A549 (cell line): ENCODE data around the gene TIRAP. TPM values are rescaled to one million over a fixed set of nuclear protein-coding genes. Genes with fewer than 3 reads are reported as not detected.

ENCODE experiments used
- ATAC-seq, 2 experiments: fragments of 200-7000 bp in 1 of 2; fragments of >200 bp in 1 of 2; cut with Nextera tagmentation in 1 of 2; cut with Tn5 transposase in 1 of 2; 3 replicates each; pipeline versions ENCODE4 v1.8.0 to v1.9.1; 2018 to 2020; ENCODE audit warnings: mild to moderate bottlenecking in 1 of 2, moderate library complexity in 1 of 2
- CTCF ChIA-PET: fragments of 300-600 bp; sonication (Branson Sonifier 250); formaldehyde crosslinking; extraction: SDS; loops from one replicate; lab custom pipeline; 2021; ENCODE audit warnings: antibody characterized with exemption, inconsistent platforms; lab: Yijun Ruan, JAX
- POLR2A ChIA-PET: fragments of 350-600 bp; formaldehyde crosslinking; extraction: SDS; loops from one replicate; lab custom pipeline; 2021; ENCODE audit warnings: antibody characterized with exemption, inconsistent platforms; lab: Yijun Ruan, JAX
- DNase-seq, 2 experiments: peaks; one replicate each; pipeline versions ENCODE4 v3.0.0 to v3.0.0-alpha.2; 2011 to 2016; ENCODE audit warnings: low read depth in 1 of 2, low spot score in 1 of 2
- FAIRE-seq: peaks from 2 replicates; lab custom pipeline; 2011; peaks lifted over from hg19 to GRCh38; lab: Jason Lieb, UNC
- H3K27ac ChIP-seq, 2 experiments: fragments of >200 bp; sonication (Bioruptor Twin); formaldehyde crosslinking; 3 replicates each; pipeline ENCODE4 v1.5.1; 2016 to 2017
- H3K4me1 ChIP-seq: fragments of >200 bp; sonication (Bioruptor Twin); formaldehyde crosslinking; 3 replicates; pipeline ENCODE4 v1.6.1; 2016
- H3K4me2 ChIP-seq: fragments of >200 bp; sonication (Bioruptor Twin); formaldehyde crosslinking; 3 replicates; pipeline ENCODE4 v1.6.1; 2016
- H3K4me3 ChIP-seq: fragments of >200 bp; sonication (Bioruptor Twin); formaldehyde crosslinking; 3 replicates; pipeline ENCODE4 v1.5.1; 2016
- H3K9me3 ChIP-seq: fragments of >200 bp; sonication (Bioruptor Twin); formaldehyde crosslinking; 3 replicates; pipeline ENCODE4 v1.6.1; 2016
- CBX8 ChIP-seq: fragments of 200-600 bp; sonication (generic); IDR thresholded peaks from 2 replicates; pipeline ENCODE4 v1.6.1; 2016
- CHD4 ChIP-seq: fragments of 200-600 bp; sonication (generic); IDR thresholded peaks from 2 replicates; pipeline ENCODE4 v1.6.1; 2016; ENCODE audit warnings: antibody characterized with exemption, mild to moderate bottlenecking, borderline replicate concordance
- FOXS1 ChIP-seq: fragments of 250-450 bp; sonication (Bioruptor Pico); IDR thresholded peaks from 2 replicates; pipeline ENCODE4 v1.5.0; 2020; ENCODE audit warnings: mild to moderate bottlenecking, moderate library complexity
- HEYL ChIP-seq: fragments of 250-450 bp; sonication (Bioruptor Pico); IDR thresholded peaks from 2 replicates; pipeline ENCODE4 v1.8.0; 2021; ENCODE audit warnings: mild to moderate bottlenecking, moderate library complexity
- HOXB5 ChIP-seq: fragments of 250-450 bp; sonication (Bioruptor Pico); IDR thresholded peaks from 2 replicates; pipeline ENCODE4 v1.5.0; 2020; ENCODE audit warnings: mild to moderate bottlenecking, moderate library complexity
- JUNB ChIP-seq: fragments of >200 bp; sonication (Bioruptor Twin); formaldehyde crosslinking; IDR thresholded peaks from 2 replicates; pipeline ENCODE4 v1.6.1; 2016
- MAZ ChIP-seq: fragments of 150-350 bp; IDR thresholded peaks from 2 replicates; pipeline ENCODE4 v1.6.1; 2014; ENCODE audit warnings: antibody characterized with exemption, low read depth, low read length, borderline replicate concordance
- PHF8 ChIP-seq: fragments of 200-600 bp; sonication (generic); IDR thresholded peaks from 2 replicates; pipeline ENCODE4 v1.6.1; 2016; ENCODE audit warnings: low read depth, mild to moderate bottlenecking, antibody characterized with exemption, moderate library complexity, borderline replicate concordance
- RNF2 ChIP-seq: fragments of 200-600 bp; sonication (generic); IDR thresholded peaks from 2 replicates; pipeline ENCODE4 v1.6.1; 2016; ENCODE audit warnings: low read depth, mild to moderate bottlenecking, antibody characterized with exemption, moderate library complexity, borderline replicate concordance
- SMC3 ChIP-seq: fragments of >200 bp; sonication (Bioruptor Twin); formaldehyde crosslinking; IDR thresholded peaks from 3 replicates; pipeline ENCODE4 v1.6.1; 2018; ENCODE audit warnings: inconsistent platforms
- ZNF302 ChIP-seq: fragments of 250-450 bp; sonication (Bioruptor Pico); IDR thresholded peaks from 2 replicates; pipeline ENCODE4 v1.9.0; 2021; ENCODE audit warnings: inconsistent platforms, mild to moderate bottlenecking, moderate library complexity
- WGBS: methylation state at CpG from one replicate; pipeline ENCODE4 v1.1.6; 2017; ENCODE audit errors: missing lambda C conversion rate; 5-methylcytosine and 5-hydroxymethylcytosine counted together
- polyA plus RNA-seq, 4 experiments: library from polyadenylated mRNA; depleted of rRNA in 3 of 4; stranded (reverse); fragments of >200 nt; fragmentation: RNase III in 1 of 4; extraction: RNeasy Plus Mini Kit Qiagen cat#74134 plus additional on column Dnase treatment in 1 of 4; gene quantifications; 2 replicates in 3 of 4; 3 replicates in 1 of 4; pipeline ENCODE4 v1.2.3, GENCODE V29; 2011 to 2017
- TF ChIP-seq, protein P1 (sequence below): IDR thresholded peaks from 2 replicates; pipeline ENCODE4 v1.6.1; 2012
- TF ChIP-seq, protein P2 (sequence below): fragments of >200 bp; sonication (Bioruptor Twin); formaldehyde crosslinking; IDR thresholded peaks from 2 replicates; pipeline ENCODE4 v1.6.1; 2016
- TF ChIP-seq, protein P3 (sequence below): IDR thresholded peaks from 2 replicates; pipeline ENCODE4 v1.6.1; 2012
- TF ChIP-seq, protein P4 (sequence below): fragments of 250-450 bp; sonication (Bioruptor Pico); IDR thresholded peaks from 2 replicates; pipeline ENCODE4 v1.5.0; 2021; ENCODE audit warnings: mild to moderate bottlenecking, moderate library complexity, borderline replicate concordance
- TF ChIP-seq, protein P5 (sequence below): IDR thresholded peaks from 2 replicates; pipeline ENCODE4 v1.6.1; 2012; ENCODE audit warnings: low read depth, borderline replicate concordance
- TF ChIP-seq, protein P6 (sequence below): fragments of 150-350 bp; IDR thresholded peaks from 2 replicates; pipeline ENCODE4 v1.6.1; 2014; ENCODE audit warnings: low read depth, mild to moderate bottlenecking, low read length

Gene TIRAP
- polyA plus RNA-seq, 2 of the 4 experiments (the other 2 are of a cell fraction) = 4.5 to 5.4 TPM

DNA sequence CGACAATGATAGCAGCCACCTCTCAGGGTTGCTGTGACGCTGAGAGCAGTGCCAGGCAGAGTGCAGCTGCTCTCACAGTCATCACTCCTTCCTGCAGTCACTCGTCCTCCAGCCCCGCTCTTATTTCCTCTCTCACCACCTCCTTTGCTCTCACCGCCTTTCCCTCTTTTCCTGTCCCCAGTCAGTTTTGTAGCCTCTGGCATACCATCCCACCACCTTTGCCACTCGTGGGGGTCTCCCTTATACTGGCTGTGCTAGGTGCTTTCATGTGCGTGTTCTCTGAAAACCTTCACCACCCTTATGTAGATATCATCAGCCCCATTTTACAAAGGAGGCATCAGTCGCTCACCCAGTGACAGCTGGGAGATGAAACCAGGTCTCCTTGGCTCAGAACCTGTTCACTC is 53.2 kb downstream of the TIRAP start (continued):
- TF ChIP-seq PHF8 = no peak
- TF ChIP-seq, all 56 proteins: peak for 0

DNA sequence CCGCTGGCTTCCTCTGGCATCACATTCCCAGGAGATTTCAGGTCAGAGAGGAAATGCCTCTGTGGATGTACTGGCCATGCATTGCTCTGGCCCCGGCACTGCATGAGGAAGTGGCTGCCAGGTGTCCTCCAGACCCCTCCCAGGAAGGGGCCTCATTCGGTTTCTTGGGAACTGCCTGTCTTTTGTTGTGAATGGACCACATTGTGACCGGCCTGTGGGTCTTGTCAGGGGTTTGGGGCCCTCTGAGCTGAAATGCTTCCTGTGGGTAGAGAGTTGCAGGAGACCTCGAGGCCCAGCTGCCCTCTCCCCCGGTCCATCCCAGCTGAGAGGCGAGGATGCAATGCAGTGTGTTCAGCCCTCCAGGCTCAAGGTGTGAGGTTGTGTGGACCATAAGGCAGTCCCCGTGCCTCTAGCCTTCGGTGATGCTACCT is 53.8 kb downstream of the TIRAP start:
- POLR2A ChIA-PET = no interaction called here
- Histone ChIP-seq H3K4me2 (no peak overlapping the region), H3K4me1 (peaks cover 40% of the 10 kb centered on the region), H3K4me3 (no peak overlapping the region), H3K9me3 (no peaks in the 10 kb centered on the region)
- CTCF ChIA-PET = interaction anchor here (0.7 kb wide), 1 partner anchor 23 kb away, joined by 3 read pairs; no protein-coding TSS in a partner anchor
- FAIRE-seq (no peak), ATAC-seq (no peak), DNase-seq (no peak)
- 100% methylated on average over 2 of the region's 9 CpGs for WGBS
- TF ChIP-seq CHD4 (no peak), RNF2 (no peak), FOXS1 (CRISPR knock-in tag) (no peak), PHF8 (no peak), CBX8 (no peak), SMC3 (no peak), JUNB (no peak)
- TF ChIP-seq, protein P1, sequence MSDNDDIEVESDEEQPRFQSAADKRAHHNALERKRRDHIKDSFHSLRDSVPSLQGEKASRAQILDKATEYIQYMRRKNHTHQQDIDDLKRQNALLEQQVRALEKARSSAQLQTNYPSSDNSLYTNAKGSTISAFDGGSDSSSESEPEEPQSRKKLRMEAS = no peak
- TF ChIP-seq, protein P2, sequence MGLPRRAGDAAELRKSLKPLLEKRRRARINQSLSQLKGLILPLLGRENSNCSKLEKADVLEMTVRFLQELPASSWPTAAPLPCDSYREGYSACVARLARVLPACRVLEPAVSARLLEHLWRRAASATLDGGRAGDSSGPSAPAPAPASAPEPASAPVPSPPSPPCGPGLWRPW = no peak
- TF ChIP-seq, protein P3, sequence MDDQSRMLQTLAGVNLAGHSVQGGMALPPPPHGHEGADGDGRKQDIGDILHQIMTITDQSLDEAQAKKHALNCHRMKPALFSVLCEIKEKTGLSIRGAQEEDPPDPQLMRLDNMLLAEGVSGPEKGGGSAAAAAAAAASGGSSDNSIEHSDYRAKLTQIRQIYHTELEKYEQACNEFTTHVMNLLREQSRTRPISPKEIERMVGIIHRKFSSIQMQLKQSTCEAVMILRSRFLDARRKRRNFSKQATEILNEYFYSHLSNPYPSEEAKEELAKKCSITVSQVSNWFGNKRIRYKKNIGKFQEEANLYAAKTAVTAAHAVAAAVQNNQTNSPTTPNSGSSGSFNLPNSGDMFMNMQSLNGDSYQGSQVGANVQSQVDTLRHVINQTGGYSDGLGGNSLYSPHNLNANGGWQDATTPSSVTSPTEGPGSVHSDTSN = no peak
- TF ChIP-seq, all 56 proteins: peak for 0
- no peak overlapping the region for H3K27ac ChIP-seq

DNA sequence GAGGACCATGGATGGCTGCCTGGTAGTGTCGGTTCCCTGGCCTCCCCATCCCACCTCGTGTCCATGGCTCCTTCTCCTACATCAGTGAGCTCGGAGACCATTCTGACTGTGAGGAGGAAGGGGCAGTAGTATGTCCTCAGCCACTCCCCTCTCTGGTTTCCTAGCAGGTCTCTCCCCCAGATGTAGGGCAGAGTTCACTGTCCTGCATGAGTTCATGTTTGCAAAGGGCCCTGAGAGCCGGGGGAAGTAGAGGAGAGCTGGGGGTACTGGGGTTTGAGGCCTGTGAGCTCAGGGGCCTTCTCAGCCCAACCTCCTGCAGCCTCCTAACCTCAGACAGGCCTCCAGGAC is 54.2 kb downstream of the TIRAP start:
- ATAC-seq = no peak
- DNase-seq = no peak

More for the DNA sequence above, 54.2 kb downstream of the TIRAP start:
- H3K4me3 ChIP-seq = no peak overlapping the region
- FAIRE-seq = no peak
- TF ChIP-seq, protein P4, sequence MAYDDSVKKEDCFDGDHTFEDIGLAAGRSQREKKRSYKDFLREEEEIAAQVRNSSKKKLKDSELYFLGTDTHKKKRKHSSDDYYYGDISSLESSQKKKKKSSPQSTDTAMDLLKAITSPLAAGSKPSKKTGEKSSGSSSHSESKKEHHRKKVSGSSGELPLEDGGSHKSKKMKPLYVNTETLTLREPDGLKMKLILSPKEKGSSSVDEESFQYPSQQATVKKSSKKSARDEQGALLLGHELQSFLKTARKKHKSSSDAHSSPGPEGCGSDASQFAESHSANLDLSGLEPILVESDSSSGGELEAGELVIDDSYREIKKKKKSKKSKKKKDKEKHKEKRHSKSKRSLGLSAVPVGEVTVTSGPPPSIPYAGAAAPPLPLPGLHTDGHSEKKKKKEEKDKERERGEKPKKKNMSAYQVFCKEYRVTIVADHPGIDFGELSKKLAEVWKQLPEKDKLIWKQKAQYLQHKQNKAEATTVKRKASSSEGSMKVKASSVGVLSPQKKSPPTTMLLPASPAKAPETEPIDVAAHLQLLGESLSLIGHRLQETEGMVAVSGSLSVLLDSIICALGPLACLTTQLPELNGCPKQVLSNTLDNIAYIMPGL (CRISPR knock-in tag) = no peak
- TF ChIP-seq RNF2 (no peak), HOXB5 (CRISPR knock-in tag) (no peak), MAZ (no peak), ZNF302 (CRISPR knock-in tag) (no peak), SMC3 (no peak), HEYL (CRISPR knock-in tag) (no peak)
- TF ChIP-seq, protein P3 = no peak
- TF ChIP-seq, protein P5, sequence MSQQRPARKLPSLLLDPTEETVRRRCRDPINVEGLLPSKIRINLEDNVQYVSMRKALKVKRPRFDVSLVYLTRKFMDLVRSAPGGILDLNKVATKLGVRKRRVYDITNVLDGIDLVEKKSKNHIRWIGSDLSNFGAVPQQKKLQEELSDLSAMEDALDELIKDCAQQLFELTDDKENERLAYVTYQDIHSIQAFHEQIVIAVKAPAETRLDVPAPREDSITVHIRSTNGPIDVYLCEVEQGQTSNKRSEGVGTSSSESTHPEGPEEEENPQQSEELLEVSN = no peak
- TF ChIP-seq, protein P6, sequence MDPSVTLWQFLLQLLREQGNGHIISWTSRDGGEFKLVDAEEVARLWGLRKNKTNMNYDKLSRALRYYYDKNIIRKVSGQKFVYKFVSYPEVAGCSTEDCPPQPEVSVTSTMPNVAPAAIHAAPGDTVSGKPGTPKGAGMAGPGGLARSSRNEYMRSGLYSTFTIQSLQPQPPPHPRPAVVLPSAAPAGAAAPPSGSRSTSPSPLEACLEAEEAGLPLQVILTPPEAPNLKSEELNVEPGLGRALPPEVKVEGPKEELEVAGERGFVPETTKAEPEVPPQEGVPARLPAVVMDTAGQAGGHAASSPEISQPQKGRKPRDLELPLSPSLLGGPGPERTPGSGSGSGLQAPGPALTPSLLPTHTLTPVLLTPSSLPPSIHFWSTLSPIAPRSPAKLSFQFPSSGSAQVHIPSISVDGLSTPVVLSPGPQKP = no peak
- CTCF ChIA-PET = interaction anchor here (0.7 kb wide), 1 partner anchor 23 kb away, joined by 3 read pairs; no protein-coding TSS in a partner anchor
- no peak overlapping the region for H3K4me2 ChIP-seq
- peaks cover 40% of the 10 kb centered on the region for H3K4me1 ChIP-seq
- no peaks in the 10 kb centered on the region for H3K9me3 ChIP-seq
- WGBS = 70% methylated on average over 2 of the region's 4 CpGs
- no peak overlapping the region for H3K27ac ChIP-seq
- POLR2A ChIA-PET = no interaction called here
